ENCODE measurements around the gene EIF4G3. TPM values are rescaled to one million over a fixed set of nuclear protein-coding genes. Genes with fewer than 3 reads are reported as not detected.
"Not testable (repeated sequence)": the region's sequence is repeated elsewhere in the genome, so short reads cannot be mapped to it uniquely, and the experiment has no call there.

Gene EIF4G3
- polyA plus RNA-seq, 3 donors = 5.1 to 34.2 (median 5.8) TPM

DNA sequence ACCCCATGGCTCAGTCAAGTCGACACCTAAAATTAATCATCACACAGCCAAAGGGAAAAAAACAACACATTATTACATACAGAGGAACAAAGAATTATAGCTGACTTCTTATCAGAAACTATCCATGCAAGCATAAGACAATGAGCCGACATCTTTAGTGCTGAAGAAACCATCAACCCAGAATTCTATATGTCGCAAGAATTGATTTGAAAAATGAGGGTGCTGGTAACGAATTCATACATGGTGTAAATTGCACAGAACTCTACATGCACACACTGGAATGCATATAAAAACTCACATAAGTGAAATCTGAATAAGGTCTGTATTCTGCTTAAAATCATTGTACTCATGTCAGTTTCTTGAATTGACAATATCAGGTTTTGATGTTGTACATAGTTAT is 25.0 kb upstream of the EIF4G3 start:
- Histone ChIP-seq H3K79me2 (ENCODE audit: insufficient read depth, low read length) (no peaks in the 10 kb centered on the region), H3K9me3 (replicated peaks in 1 of 2; ENCODE audit: control insufficient read depth in 1 of 2, insufficient read depth in 1 of 2, low read length in 2 of 2) (no peaks in the 10 kb centered on the region), H3K4me3 (replicated peaks in 1 of 3; ENCODE audit: low read depth in 2 of 3, low read length in 3 of 3) (no peak overlapping the region), H3K27me3 (ENCODE audit: control insufficient read depth in 2 of 2, insufficient read depth in 2 of 2, low read length in 2 of 2) (no peaks in the 10 kb centered on the region), H2AFZ (ENCODE audit: insufficient read depth, low read depth, low read length, poor library complexity, severe bottlenecking) (no peak overlapping the region), H3K4me1 (ENCODE audit: control insufficient read depth in 1 of 2, insufficient read depth in 2 of 2, low read length in 2 of 2) (no peaks in the 10 kb centered on the region), H3K4me2 (replicated peaks; ENCODE audit: extremely low read depth, low read length, poor library complexity, severe bottlenecking) (no peak overlapping the region), H4K20me1 (ENCODE audit: insufficient read depth, low read length) (no peaks in the 10 kb centered on the region), H3K36me3 (replicated peaks in 1 of 2; ENCODE audit: control insufficient read depth in 1 of 2, insufficient read depth in 2 of 2, low read length in 2 of 2) (no peaks in the 10 kb centered on the region), H3K27ac (ENCODE audit: low read depth in 1 of 2, low read length in 2 of 2) (no peak overlapping the region), H3K9ac (ENCODE audit: insufficient read depth, low read length, poor library complexity, severe bottlenecking) (no peak overlapping the region)
- TF ChIP-seq, protein P1, sequence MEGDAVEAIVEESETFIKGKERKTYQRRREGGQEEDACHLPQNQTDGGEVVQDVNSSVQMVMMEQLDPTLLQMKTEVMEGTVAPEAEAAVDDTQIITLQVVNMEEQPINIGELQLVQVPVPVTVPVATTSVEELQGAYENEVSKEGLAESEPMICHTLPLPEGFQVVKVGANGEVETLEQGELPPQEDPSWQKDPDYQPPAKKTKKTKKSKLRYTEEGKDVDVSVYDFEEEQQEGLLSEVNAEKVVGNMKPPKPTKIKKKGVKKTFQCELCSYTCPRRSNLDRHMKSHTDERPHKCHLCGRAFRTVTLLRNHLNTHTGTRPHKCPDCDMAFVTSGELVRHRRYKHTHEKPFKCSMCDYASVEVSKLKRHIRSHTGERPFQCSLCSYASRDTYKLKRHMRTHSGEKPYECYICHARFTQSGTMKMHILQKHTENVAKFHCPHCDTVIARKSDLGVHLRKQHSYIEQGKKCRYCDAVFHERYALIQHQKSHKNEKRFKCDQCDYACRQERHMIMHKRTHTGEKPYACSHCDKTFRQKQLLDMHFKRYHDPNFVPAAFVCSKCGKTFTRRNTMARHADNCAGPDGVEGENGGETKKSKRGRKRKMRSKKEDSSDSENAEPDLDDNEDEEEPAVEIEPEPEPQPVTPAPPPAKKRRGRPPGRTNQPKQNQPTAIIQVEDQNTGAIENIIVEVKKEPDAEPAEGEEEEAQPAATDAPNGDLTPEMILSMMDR (IDR thresholded peaks at IDR 0.05) = no peak
- H3K27me3 Mint-ChIP-seq (ENCODE audit: low read depth in 3 of 3) = peaks cover 0 to 8% (median 5%) of the 10 kb centered on the region in 3 donors
- H3K9me3 Mint-ChIP-seq = no peaks in the 10 kb centered on the region
- intact Hi-C loops (cut with micrococcal nuclease) = no loop called here
- no peaks in the 10 kb centered on the region for H3K36me3 Mint-ChIP-seq
- no CpG with 5 or more reads among the region's 4 CpGs for WGBS (ENCODE audit: insufficient coverage)
- no peak overlapping the region for H3K4me3 Mint-ChIP-seq
- no peak overlapping the region for H3K27ac Mint-ChIP-seq
- no peak for DNase-seq
- no peaks in the 10 kb centered on the region for H3K4me1 Mint-ChIP-seq

DNA sequence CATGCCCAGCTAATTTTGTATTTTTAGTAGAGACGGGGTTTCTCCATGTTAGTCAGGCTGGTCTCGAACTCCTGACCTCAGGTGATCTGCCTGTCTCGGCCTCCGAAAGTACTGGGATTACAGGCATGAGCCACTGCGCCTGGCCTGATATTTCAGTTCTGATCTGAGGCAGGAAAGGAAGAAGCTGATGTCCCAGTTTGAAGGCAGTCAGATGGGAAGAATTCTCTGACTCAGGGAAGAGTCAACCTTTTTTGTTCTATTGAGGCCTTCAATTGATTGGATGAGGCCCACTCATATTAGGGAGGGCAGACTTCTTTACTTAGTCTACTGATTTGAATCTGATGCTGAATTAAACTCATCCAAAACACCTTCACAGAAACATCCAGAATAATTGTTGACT is 24.5 kb upstream of the EIF4G3 start:
- H2AFZ ChIP-seq (ENCODE audit: insufficient read depth, low read depth, low read length, poor library complexity, severe bottlenecking); H4K20me1 ChIP-seq (ENCODE audit: insufficient read depth, low read length); H3K4me3 Mint-ChIP-seq; H3K27ac ChIP-seq (ENCODE audit: low read depth in 1 of 2, low read length in 2 of 2); H3K27me3 ChIP-seq (ENCODE audit: control insufficient read depth in 2 of 2, insufficient read depth in 2 of 2, low read length in 2 of 2); H3K4me3 ChIP-seq (replicated peaks in 1 of 3; ENCODE audit: low read depth in 2 of 3, low read length in 3 of 3); H3K9ac ChIP-seq (ENCODE audit: insufficient read depth, low read length, poor library complexity, severe bottlenecking); H3K36me3 Mint-ChIP-seq; H3K27ac Mint-ChIP-seq; H3K4me1 ChIP-seq (ENCODE audit: control insufficient read depth in 1 of 2, insufficient read depth in 2 of 2, low read length in 2 of 2); DNase-seq; H3K36me3 ChIP-seq (replicated peaks in 1 of 2; ENCODE audit: control insufficient read depth in 1 of 2, insufficient read depth in 2 of 2, low read length in 2 of 2); H3K9me3 ChIP-seq (replicated peaks in 1 of 2; ENCODE audit: control insufficient read depth in 1 of 2, insufficient read depth in 1 of 2, low read length in 2 of 2); H3K79me2 ChIP-seq (ENCODE audit: insufficient read depth, low read length); H3K27me3 Mint-ChIP-seq (ENCODE audit: low read depth in 3 of 3); H3K9me3 Mint-ChIP-seq; H3K4me1 Mint-ChIP-seq; intact Hi-C loops (cut with micrococcal nuclease); H3K4me2 ChIP-seq (replicated peaks; ENCODE audit: extremely low read depth, low read length, poor library complexity, severe bottlenecking): not testable (repeated sequence)
- 93% methylated on average over 5 of the region's 5 CpGs for WGBS (ENCODE audit: insufficient coverage)
